ENCODE measurements around the gene AIRE. TPM values are rescaled to one million over a fixed set of nuclear protein-coding genes. Genes with fewer than 3 reads are reported as not detected.

Gene AIRE
- total RNA-seq, 1 experiment from 2014 or later: not detected

- Histone ChIP-seq H3K36me3 (peaks cover 62% of the 10 kb centered on the region), H3K27me3 (replicated peaks) (no peaks in the 10 kb centered on the region), H3K9me3 (replicated peaks) (no peaks in the 10 kb centered on the region), H3K27ac (no peak overlapping the region), H3K4me1 (replicated peaks) (no peaks in the 10 kb centered on the region), H3K4me3 (no peak overlapping the region)
- no peak for DNase-seq (ENCODE audit: low read depth in 1 of 2, low spot score in 2 of 2)
Observed at GRCh38 chr21:44313451-44313850, 27.8 kb downstream of the AIRE start.

GRCh38 chr21:44314128-44314527, 28.5 kb downstream of the AIRE start:
- Histone ChIP-seq H3K4me3 (no peak overlapping the region), H3K9me3 (replicated peaks) (no peaks in the 10 kb centered on the region), H3K36me3 (peaks cover 65% of the 10 kb centered on the region), H3K4me1 (replicated peaks) (no peaks in the 10 kb centered on the region), H3K27ac (no peak overlapping the region), H3K27me3 (replicated peaks) (no peaks in the 10 kb centered on the region)
- no peak for DNase-seq (ENCODE audit: low read depth in 1 of 2, low spot score in 2 of 2)

- Histone ChIP-seq H3K9me3 (replicated peaks) (no peaks in the 10 kb centered on the region), H3K4me3 (no peak overlapping the region), H3K27ac (no peak overlapping the region), H3K27me3 (replicated peaks) (no peaks in the 10 kb centered on the region), H3K4me1 (replicated peaks) (no peaks in the 10 kb centered on the region), H3K36me3 (peaks cover 67% of the 10 kb centered on the region)
- DNase-seq (ENCODE audit: low read depth in 1 of 2, low spot score in 2 of 2): no peak
Observed at GRCh38 chr21:44314561-44314960, 28.9 kb downstream of the AIRE start.

GRCh38 chr21:44315691-44316203, 30.1 kb downstream of the AIRE start:
- H3K4me3 ChIP-seq: no peak overlapping the region
- H3K9me3 ChIP-seq (replicated peaks): no peaks in the 10 kb centered on the region

GRCh38 chr21:44316277-44316900, 30.7 kb downstream of the AIRE start:
- no peak for DNase-seq (ENCODE audit: low read depth in 1 of 2, low spot score in 2 of 2)
- H3K27ac ChIP-seq: no peak overlapping the region
- H3K9me3 ChIP-seq (replicated peaks): no peaks in the 10 kb centered on the region
- no peak overlapping the region for H3K4me3 ChIP-seq
- no peaks in the 10 kb centered on the region for H3K27me3 ChIP-seq (replicated peaks)
- no peaks in the 10 kb centered on the region for H3K4me1 ChIP-seq (replicated peaks)
- peaks cover 63% of the 10 kb centered on the region for H3K36me3 ChIP-seq

More at GRCh38 chr21:44315691-44316203, 30.1 kb downstream of the AIRE start:
- Histone ChIP-seq H3K27ac (no peak overlapping the region), H3K36me3 (peaks cover 67% of the 10 kb centered on the region), H3K27me3 (replicated peaks) (no peaks in the 10 kb centered on the region), H3K4me1 (replicated peaks) (no peaks in the 10 kb centered on the region)
- no peak for DNase-seq (ENCODE audit: low read depth in 1 of 2, low spot score in 2 of 2)

GRCh38 chr21:44317241-44317782, 31.6 kb downstream of the AIRE start:
- no peaks in the 10 kb centered on the region for H3K27me3 ChIP-seq (replicated peaks)
- DNase-seq (ENCODE audit: low read depth in 1 of 2, low spot score in 2 of 2): no peak
- no peaks in the 10 kb centered on the region for H3K4me1 ChIP-seq (replicated peaks)
- H3K36me3 ChIP-seq: peaks cover 62% of the 10 kb centered on the region
- H3K4me3 ChIP-seq: no peak overlapping the region
- no peaks in the 10 kb centered on the region for H3K9me3 ChIP-seq (replicated peaks)
- H3K27ac ChIP-seq: no peak overlapping the region

- no peaks in the 10 kb centered on the region for H3K9me3 ChIP-seq (replicated peaks)
- H3K4me1 ChIP-seq (replicated peaks): no peaks in the 10 kb centered on the region
- no peak overlapping the region for H3K4me3 ChIP-seq
- DNase-seq (ENCODE audit: low read depth in 1 of 2, low spot score in 2 of 2): no peak
- no peaks in the 10 kb centered on the region for H3K27me3 ChIP-seq (replicated peaks)
- H3K36me3 ChIP-seq: peaks cover 60% of the 10 kb centered on the region
- no peak overlapping the region for H3K27ac ChIP-seq
Observed at GRCh38 chr21:44317871-44318270, 32.2 kb downstream of the AIRE start.

GRCh38 chr21:44318489-44319285, 33.0 kb downstream of the AIRE start:
- peaks cover 60% of the 10 kb centered on the region for H3K36me3 ChIP-seq
- no peaks in the 10 kb centered on the region for H3K9me3 ChIP-seq (replicated peaks)
- H3K27ac ChIP-seq: no peak overlapping the region
- no peak overlapping the region for H3K4me3 ChIP-seq
- H3K4me1 ChIP-seq (replicated peaks): no peaks in the 10 kb centered on the region
- H3K27me3 ChIP-seq (replicated peaks): no peaks in the 10 kb centered on the region
- no peak for DNase-seq (ENCODE audit: low read depth in 1 of 2, low spot score in 2 of 2)

GRCh38 chr21:44319407-44320065, 33.9 kb downstream of the AIRE start:
- peaks cover 62% of the 10 kb centered on the region for H3K36me3 ChIP-seq
- H3K4me3 ChIP-seq: no peak overlapping the region
- H3K4me1 ChIP-seq (replicated peaks): no peaks in the 10 kb centered on the region
- H3K27ac ChIP-seq: no peak overlapping the region
- no peaks in the 10 kb centered on the region for H3K27me3 ChIP-seq (replicated peaks)
- no peaks in the 10 kb centered on the region for H3K9me3 ChIP-seq (replicated peaks)
- DNase-seq (ENCODE audit: low read depth in 1 of 2, low spot score in 2 of 2): no peak

- H3K27me3 ChIP-seq (replicated peaks): no peaks in the 10 kb centered on the region
- no peak overlapping the region for H3K27ac ChIP-seq
- no peak for DNase-seq (ENCODE audit: low read depth in 1 of 2, low spot score in 2 of 2)
- H3K36me3 ChIP-seq: peaks cover 63% of the 10 kb centered on the region
- H3K4me3 ChIP-seq: no peak overlapping the region
- no peaks in the 10 kb centered on the region for H3K9me3 ChIP-seq (replicated peaks)
- no peaks in the 10 kb centered on the region for H3K4me1 ChIP-seq (replicated peaks)
Observed at GRCh38 chr21:44320847-44321246, 35.2 kb downstream of the AIRE start.

GRCh38 chr21:44321846-44322450, 36.3 kb downstream of the AIRE start:
- DNase-seq (ENCODE audit: low read depth in 1 of 2, low spot score in 2 of 2): no peak
- no peak overlapping the region for H3K4me3 ChIP-seq
- H3K27ac ChIP-seq: no peak overlapping the region
- H3K27me3 ChIP-seq (replicated peaks): no peaks in the 10 kb centered on the region
- H3K4me1 ChIP-seq (replicated peaks): no peaks in the 10 kb centered on the region
- no peaks in the 10 kb centered on the region for H3K9me3 ChIP-seq (replicated peaks)
- peaks cover 69% of the 10 kb centered on the region for H3K36me3 ChIP-seq

- no peak for DNase-seq (ENCODE audit: low read depth in 1 of 2, low spot score in 2 of 2)
- Histone ChIP-seq H3K9me3 (replicated peaks) (no peaks in the 10 kb centered on the region), H3K4me3 (no peak overlapping the region), H3K4me1 (replicated peaks) (no peaks in the 10 kb centered on the region), H3K27me3 (replicated peaks) (no peaks in the 10 kb centered on the region), H3K27ac (no peak overlapping the region), H3K36me3 (peaks cover 78% of the 10 kb centered on the region)
Observed at GRCh38 chr21:44322621-44323325, 37.1 kb downstream of the AIRE start.

GRCh38 chr21:44323591-44323990, 37.9 kb downstream of the AIRE start:
- peaks cover 79% of the 10 kb centered on the region for H3K36me3 ChIP-seq
- H3K4me1 ChIP-seq (replicated peaks): no peaks in the 10 kb centered on the region
- DNase-seq (ENCODE audit: low read depth in 1 of 2, low spot score in 2 of 2): no peak

More at GRCh38 chr21:44323591-44323990, 37.9 kb downstream of the AIRE start:
- Histone ChIP-seq H3K27ac (no peak overlapping the region), H3K4me3 (no peak overlapping the region), H3K9me3 (replicated peaks) (no peaks in the 10 kb centered on the region), H3K27me3 (replicated peaks) (no peaks in the 10 kb centered on the region)
